Keratinocyte (primary cell): ENCODE results near the gene DCAF8L2. TPM values are rescaled to one million over a fixed set of nuclear protein-coding genes. Genes with fewer than 3 reads are reported as not detected.

ENCODE experiments used
- DNase-seq: peaks from one replicate; pipeline ENCODE4 v3.0.0-alpha.2; 2011; ENCODE audit warnings: low read depth, missing footprints, low spot score
- FAIRE-seq: peaks from 2 replicates; lab custom pipeline; 2011; peaks lifted over from hg19 to GRCh38; lab: Jason Lieb, UNC
- H2AFZ ChIP-seq: 2 replicates; pipeline ENCODE4 v1.6.0; 2012; ENCODE audit warnings: low read length, control low read depth, inconsistent platforms; ENCODE audit not compliant: control insufficient read depth
- H3K27ac ChIP-seq: 2 replicates; pipeline ENCODE4 v1.5.1; 2011; ENCODE audit warnings: low read length; ENCODE audit not compliant: control insufficient read depth, insufficient read depth
- H3K27me3 ChIP-seq: 3 replicates; pipeline ENCODE4 v1.6.0; 2011; ENCODE audit warnings: low read length; ENCODE audit not compliant: control insufficient read depth, insufficient read depth; ENCODE audit errors: extremely low read depth
- H3K36me3 ChIP-seq, 2 experiments: 2 replicates in 1 of 2; 3 replicates in 1 of 2; pipeline ENCODE4 v1.5.1; 2011; ENCODE audit warnings: low read length in 2 of 2, mild to moderate bottlenecking in 1 of 2; ENCODE audit not compliant: control insufficient read depth in 2 of 2, insufficient read depth in 2 of 2; ENCODE audit errors: extremely low read depth in 1 of 2
- H3K4me1 ChIP-seq: 3 replicates; pipeline ENCODE4 v1.5.1; 2011; ENCODE audit warnings: low read length; ENCODE audit not compliant: control insufficient read depth, insufficient read depth; ENCODE audit errors: extremely low read depth
- H3K4me2 ChIP-seq: 3 replicates; pipeline ENCODE4 v1.6.0; 2011; ENCODE audit warnings: low read depth, low read length; ENCODE audit not compliant: control insufficient read depth, insufficient read depth; ENCODE audit errors: extremely low read depth
- H3K4me3 ChIP-seq, 3 experiments: fragments of 200-600 bp in 1 of 3; sonication (generic) in 1 of 3; 2 replicates in 2 of 3; 3 replicates in 1 of 3; pipeline ENCODE4 v1.5.1; 2011 to 2016; ENCODE audit warnings: low read length in 3 of 3, mild to moderate bottlenecking in 3 of 3, control low read depth in 2 of 3, inconsistent platforms in 1 of 3, low read depth in 1 of 3, mixed read lengths in 1 of 3, mixed run types in 1 of 3, moderate library complexity in 1 of 3; ENCODE audit not compliant: control insufficient read depth in 2 of 3, insufficient read depth in 2 of 3; ENCODE audit errors: extremely low read depth in 1 of 3
- H3K79me2 ChIP-seq: 2 replicates; pipeline ENCODE4 v1.6.0; 2012; ENCODE audit warnings: low read length; ENCODE audit not compliant: control insufficient read depth, insufficient read depth
- H3K9ac ChIP-seq: 3 replicates; pipeline ENCODE4 v1.6.0; 2011; ENCODE audit warnings: low read length; ENCODE audit not compliant: control insufficient read depth, insufficient read depth; ENCODE audit errors: extremely low read depth
- H3K9me1 ChIP-seq: 3 replicates; pipeline ENCODE4 v1.6.0; 2011; ENCODE audit warnings: low read length; ENCODE audit not compliant: control insufficient read depth, insufficient read depth; ENCODE audit errors: extremely low read depth
- H3K9me3 ChIP-seq: 2 replicates; pipeline ENCODE4 v1.5.1; 2012; ENCODE audit warnings: low read depth, low read length; ENCODE audit not compliant: control insufficient read depth
- H4K20me1 ChIP-seq: 3 replicates; pipeline ENCODE4 v1.6.0; 2011; ENCODE audit warnings: low read length; ENCODE audit not compliant: control insufficient read depth, insufficient read depth; ENCODE audit errors: extremely low read depth
- CTCF ChIP-seq, 3 experiments: IDR thresholded peaks in 1 of 3; conservative IDR thresholded peaks in 1 of 3; optimal IDR thresholded peaks in 1 of 3; 2 replicates in 2 of 3; 3 replicates in 1 of 3; pipeline versions ENCODE3 to v1.5.1; 2011; ENCODE audit warnings: low read length in 3 of 3, mild to moderate bottlenecking in 3 of 3, moderate library complexity in 2 of 3, control low read depth in 1 of 3, inconsistent platforms in 1 of 3; ENCODE audit not compliant: insufficient read depth in 2 of 3; ENCODE audit errors: extremely low read depth in 1 of 3
- EZH2 ChIP-seq: IDR thresholded peaks from one replicate; pipeline ENCODE4 v1.6.1; 2012; ENCODE audit warnings: inconsistent platforms, mild to moderate bottlenecking, low read length, moderate library complexity
- dilution Hi-C: fragments of 300-500 bp; cut with MboI; formaldehyde crosslinking; loops from one replicate; pipeline ENCODE4 v1.7.0; 2020; ENCODE audit warnings: low sequenced_read_pairs; ENCODE audit not compliant: extremely low pct_ligation_motif_present
- polyA plus RNA-seq, 5 experiments: library from polyadenylated mRNA; depleted of rRNA in 3 of 5; stranded (reverse) in 3 of 5; stranded (forward) in 1 of 5; unstranded in 1 of 5; fragments of >200 nt; gene quantifications; 1 replicate in 1 of 5; 2 replicates in 3 of 5; 3 replicates in 1 of 5; pipeline versions ENCODE4 v1.2.1 to v1.2.3, GENCODE V29; 2011 to 2012; ENCODE audit warnings: missing spikeins in 2 of 5, low read depth in 1 of 5, low replicate concordance in 1 of 5

DCAF8L2 gene
- polyA plus RNA-seq, 1 donor (not counting 4 experiments of a cell fraction or from before 2014, with no cell fraction given): not detected

DNA sequence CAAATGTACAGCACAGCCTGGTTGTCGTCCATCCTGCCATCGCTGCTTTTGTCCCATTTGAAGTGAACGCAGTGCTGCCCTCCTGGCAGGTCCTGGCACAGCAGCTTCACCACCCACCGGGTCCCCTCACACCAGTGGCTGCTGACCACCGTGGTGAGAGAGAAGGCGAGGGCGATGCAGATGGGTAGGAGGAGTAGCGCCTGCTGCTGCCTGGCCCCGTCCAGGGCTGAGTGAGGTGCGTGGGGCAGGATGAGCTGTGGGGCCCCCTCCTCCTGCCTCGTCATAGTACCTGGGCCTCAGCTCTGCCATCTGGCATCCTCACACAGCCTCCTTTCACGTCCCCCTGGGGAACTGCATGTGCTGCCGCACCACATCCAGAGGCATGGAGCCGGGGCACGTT, 1.8 kb downstream of the DCAF8L2 start:
- H3K27ac ChIP-seq: no peak overlapping the region
- FAIRE-seq (no peak), DNase-seq (no peak)
- dilution Hi-C loops: no loop called here
- H3K4me3 ChIP-seq: no peak overlapping the region
- no peaks in the 10 kb centered on the region for H3K79me2 ChIP-seq
- H3K9ac ChIP-seq: no peak overlapping the region
- no peaks in the 10 kb centered on the region for H3K27me3 ChIP-seq
- no peak overlapping the region for H3K4me2 ChIP-seq
- no peak overlapping the region for H2AFZ ChIP-seq
- H3K4me1 ChIP-seq: no peaks in the 10 kb centered on the region
- H4K20me1 ChIP-seq: no peaks in the 10 kb centered on the region
- no peaks in the 10 kb centered on the region for H3K9me1 ChIP-seq
- H3K9me3 ChIP-seq: no peaks in the 10 kb centered on the region
- no peak for TF ChIP-seq CTCF (optimal IDR thresholded peaks at IDR 0.05 in 1 of 3, IDR thresholded peaks at IDR 0.05 in 1 of 3, conservative IDR thresholded peaks at IDR 0.05 in 1 of 3; ENCODE audit: extremely low read depth in 1 of 3, insufficient read depth in 2 of 3, low read length in 3 of 3)
- TF ChIP-seq EZH2: no peak
- no peaks in the 10 kb centered on the region for H3K36me3 ChIP-seq

- no peaks in the 10 kb centered on the region for H4K20me1 ChIP-seq
- H3K9me3 ChIP-seq: no peaks in the 10 kb centered on the region
- FAIRE-seq: no peak
- no peak overlapping the region for H3K4me3 ChIP-seq
- H3K27me3 ChIP-seq: no peaks in the 10 kb centered on the region
- no peak overlapping the region for H3K9ac ChIP-seq
- H3K9me1 ChIP-seq: no peaks in the 10 kb centered on the region
- no peak overlapping the region for H2AFZ ChIP-seq
- no peak overlapping the region for H3K27ac ChIP-seq
- no peaks in the 10 kb centered on the region for H3K4me1 ChIP-seq
- no peak for DNase-seq
- H3K36me3 ChIP-seq: no peaks in the 10 kb centered on the region
- dilution Hi-C loops: no loop called here
- H3K4me2 ChIP-seq: no peak overlapping the region
- no peak for TF ChIP-seq EZH2
- no peak for TF ChIP-seq CTCF (optimal IDR thresholded peaks at IDR 0.05 in 1 of 3, IDR thresholded peaks at IDR 0.05 in 1 of 3, conservative IDR thresholded peaks at IDR 0.05 in 1 of 3; ENCODE audit: extremely low read depth in 1 of 3, insufficient read depth in 2 of 3, low read length in 3 of 3)
- no peaks in the 10 kb centered on the region for H3K79me2 ChIP-seq
Measured at GRCh38 chrX:27597508-27597907, 7.4 kb downstream of the DCAF8L2 start.
